Measurements from ENCODE around the gene LAMTOR4.
"Not testable (repeated sequence)": the region's sequence is repeated elsewhere in the genome, so short reads cannot be mapped to it uniquely, and the experiment has no call there.

DNA sequence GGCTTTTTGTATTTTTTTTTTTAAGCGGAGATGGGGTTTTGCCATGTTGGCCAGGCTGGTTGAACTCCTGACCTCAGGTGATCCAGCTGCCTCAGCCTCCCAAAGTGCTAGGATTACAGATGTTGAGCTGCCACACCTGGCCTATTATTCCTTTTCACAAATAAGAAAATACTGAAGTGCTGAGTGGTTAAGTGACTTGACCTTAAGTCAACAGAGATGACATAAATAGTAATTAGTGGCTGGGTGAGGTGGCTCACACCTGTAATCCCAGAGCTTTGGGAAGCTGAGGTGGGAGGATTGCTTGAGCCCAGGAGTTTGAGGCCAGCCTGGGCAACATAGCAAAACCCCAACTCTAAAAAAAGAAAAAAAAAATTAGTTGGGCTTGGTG lies 18.5 kb upstream of the LAMTOR4 start:
- not testable (repeated sequence) for TF ChIP-seq EZH2phosphoT487 (IDR thresholded peaks at IDR 0.05; ENCODE audit: insufficient read depth, low read depth); EZH2 (IDR thresholded peaks at IDR 0.05; ENCODE audit: insufficient read depth, poor library complexity, severe bottlenecking)
